Activated CD4-positive, alpha-beta T cell treated with anti-CD3 and anti-CD28 coated beads, Interleukin-2, amount 50 U/mL, for 24 hours (primary cell): Measurements from ENCODE around the gene DUSP28.
"Not testable (repeated sequence)": the region's sequence is repeated elsewhere in the genome, so short reads cannot be mapped to it uniquely, and the experiment has no call there.

ENCODE experiments used
- DNase-seq, 2 donors: peaks; one replicate each; pipeline ENCODE4 v3.0.0-alpha.2; 2020; ENCODE audit warnings: low read depth in 1 of 2, low spot score in 1 of 2

The DUSP28 gene

GRCh38 chr2:240560480-240561324 is 545 bp downstream of the DUSP28 start:
- DNase-seq = peak; percentile 98 to 100

GRCh38 chr2:240561325-240561971 is 1.3 kb downstream of the DUSP28 start:
- no peak for DNase-seq

GRCh38 chr2:240563231-240563630 is 3.1 kb downstream of the DUSP28 start:
- DNase-seq = not testable (repeated sequence)

GRCh38 chr2:240563951-240564560 is 3.9 kb downstream of the DUSP28 start:
- no peak for DNase-seq

- no peak for DNase-seq
Observed at GRCh38 chr2:240564561-240565332, 4.6 kb downstream of the DUSP28 start.

GRCh38 chr2:240565333-240566202 is 5.4 kb downstream of the DUSP28 start:
- DNase-seq = peak; percentile 72 to 85

- DNase-seq = peak; percentile 85 to 91
Observed at GRCh38 chr2:240566203-240567136, 6.3 kb downstream of the DUSP28 start.

GRCh38 chr2:240567137-240567871 is 7.1 kb downstream of the DUSP28 start:
- no peak for DNase-seq

- no peak for DNase-seq
Observed at GRCh38 chr2:240567872-240568677, 7.9 kb downstream of the DUSP28 start, which contains the start of gene RNPEPL1. RNPEPL1 (plus strand) TSS chr2:240568484; CDS start chr2:240568587, 103 bp downstream.

- no peak for DNase-seq
Observed at GRCh38 chr2:240568678-240569522, 8.7 kb downstream of the DUSP28 start.

- DNase-seq = no peak
Observed at GRCh38 chr2:240569523-240569997, 9.4 kb downstream of the DUSP28 start.

GRCh38 chr2:240569998-240570530 is 9.9 kb downstream of the DUSP28 start:
- DNase-seq = no peak

- no peak for DNase-seq
Observed at GRCh38 chr2:240570531-240571313, 10.6 kb downstream of the DUSP28 start.

- DNase-seq = no peak
Observed at GRCh38 chr2:240571314-240571973, 11.3 kb downstream of the DUSP28 start.
